ENCODE measurements around the gene SERTAD2. TPM values are rescaled to one million over a fixed set of nuclear protein-coding genes. Genes with fewer than 3 reads are reported as not detected.
A peak's percentile ranks its signal among the peaks of the same experiment; 100 is the strongest.

The SERTAD2 gene
- total RNA-seq, 1 donor from 2014 or later, result 20.7 TPM

DNA sequence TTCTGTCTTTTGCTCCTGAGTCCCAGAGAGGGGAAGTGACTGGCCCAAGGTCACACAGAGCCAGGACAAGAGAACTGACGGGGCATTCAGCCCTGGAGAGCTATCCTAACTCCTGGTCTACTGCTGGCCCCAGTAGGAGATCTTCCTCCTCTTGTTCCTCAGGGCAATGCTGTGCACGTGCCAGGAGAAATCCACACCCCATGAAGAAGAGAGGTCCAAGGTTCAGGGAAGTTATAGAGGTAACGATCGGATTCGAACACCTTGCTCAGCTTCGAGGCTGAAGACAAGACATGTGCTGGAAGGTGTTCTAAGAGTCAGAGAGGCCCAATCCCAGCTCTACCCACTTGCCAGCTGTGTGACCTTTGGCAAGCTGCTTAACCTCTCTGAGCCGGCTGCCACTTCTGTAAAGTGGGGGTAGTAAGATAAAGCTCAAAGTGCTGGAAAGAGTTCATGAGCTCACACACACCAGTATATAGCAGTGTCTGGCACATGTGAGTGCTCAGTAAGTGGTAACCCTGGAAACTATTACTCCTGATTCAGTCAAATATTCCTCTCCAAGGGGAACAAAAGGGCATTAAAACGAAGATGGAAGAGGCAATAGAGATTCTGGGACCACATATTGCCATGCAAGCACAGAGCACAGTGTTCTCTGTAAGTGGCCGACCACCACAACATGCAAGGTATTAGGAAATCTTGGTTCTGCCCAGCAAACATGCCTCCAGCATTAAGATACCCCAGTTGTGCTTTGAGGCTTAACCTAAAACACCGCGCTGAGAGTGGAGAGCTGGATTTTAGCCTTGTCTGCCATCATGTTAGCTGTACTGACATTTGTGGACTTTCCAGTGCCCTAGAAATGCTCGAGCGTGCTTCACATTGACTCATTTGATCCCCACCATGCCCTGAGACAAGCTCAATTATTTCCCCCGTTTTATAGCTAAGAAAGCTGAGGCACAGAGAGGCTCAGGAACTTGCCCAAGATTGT is 25.6 kb downstream of the SERTAD2 start:
- TF ChIP-seq CTCF (IDR thresholded peaks at IDR 0.05), result no peak
- ATAC-seq, result no peak
- DNase-seq, result no peak
- Histone ChIP-seq H3K36me3 (peaks cover 9% of the 10 kb centered on the region), H3K27ac (no peak overlapping the region), H3K4me1 (no peaks in the 10 kb centered on the region), H3K27me3 (no peaks in the 10 kb centered on the region), H3K4me3 (no peak overlapping the region), H3K9me3 (no peaks in the 10 kb centered on the region)
- intact Hi-C loops (cut with DNase I), result no loop called here

DNA sequence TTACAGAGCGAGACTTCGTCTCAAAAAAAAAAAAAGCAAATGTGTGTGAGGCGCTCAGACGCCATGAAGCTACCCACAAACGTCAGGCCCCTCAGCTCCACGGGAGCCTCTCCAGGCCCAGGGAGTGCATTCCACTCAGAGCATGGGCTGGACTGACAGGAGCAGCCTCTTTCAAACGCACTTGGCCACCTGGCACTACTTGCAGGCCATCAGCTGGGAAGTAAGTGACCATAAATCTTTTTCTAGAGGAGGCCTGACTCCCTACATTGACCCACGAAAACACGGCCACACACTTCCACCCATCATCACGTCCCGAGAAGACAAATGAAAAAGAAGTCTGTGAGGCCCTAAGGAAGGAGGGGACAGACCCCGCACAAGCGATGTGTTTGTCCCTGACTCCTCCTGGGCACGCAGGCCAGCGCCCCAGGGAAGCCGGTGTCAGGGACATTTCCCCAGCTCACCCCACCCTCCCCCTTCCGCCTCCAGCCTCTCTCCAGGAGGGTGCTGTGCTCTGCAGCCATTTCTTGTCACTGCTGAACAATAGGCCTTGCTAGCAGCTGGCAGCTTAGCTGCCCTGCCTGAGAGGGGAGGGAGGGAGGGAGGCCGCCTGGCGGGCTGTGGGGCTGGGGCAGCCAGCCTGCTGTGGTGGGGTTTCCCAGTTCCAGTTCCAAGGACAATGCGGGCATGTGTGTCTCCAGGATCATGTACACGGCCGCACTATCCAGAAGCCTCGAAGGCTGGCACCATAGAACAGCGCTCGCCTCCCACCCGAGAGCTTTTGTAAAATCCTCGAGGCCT is 26.6 kb downstream of the SERTAD2 start:
- H3K4me1 ChIP-seq, result no peaks in the 10 kb centered on the region
- no peaks in the 10 kb centered on the region for H3K27me3 ChIP-seq
- H3K27ac ChIP-seq, result no peak overlapping the region
- no peak for DNase-seq
- H3K36me3 ChIP-seq, result peaks cover 7% of the 10 kb centered on the region
- no peaks in the 10 kb centered on the region for H3K9me3 ChIP-seq
- intact Hi-C loops (cut with DNase I), result no loop called here
- H3K4me3 ChIP-seq, result no peak overlapping the region
- TF ChIP-seq CTCF (IDR thresholded peaks at IDR 0.05), result no peak
- peak; percentile 8 for ATAC-seq

DNA sequence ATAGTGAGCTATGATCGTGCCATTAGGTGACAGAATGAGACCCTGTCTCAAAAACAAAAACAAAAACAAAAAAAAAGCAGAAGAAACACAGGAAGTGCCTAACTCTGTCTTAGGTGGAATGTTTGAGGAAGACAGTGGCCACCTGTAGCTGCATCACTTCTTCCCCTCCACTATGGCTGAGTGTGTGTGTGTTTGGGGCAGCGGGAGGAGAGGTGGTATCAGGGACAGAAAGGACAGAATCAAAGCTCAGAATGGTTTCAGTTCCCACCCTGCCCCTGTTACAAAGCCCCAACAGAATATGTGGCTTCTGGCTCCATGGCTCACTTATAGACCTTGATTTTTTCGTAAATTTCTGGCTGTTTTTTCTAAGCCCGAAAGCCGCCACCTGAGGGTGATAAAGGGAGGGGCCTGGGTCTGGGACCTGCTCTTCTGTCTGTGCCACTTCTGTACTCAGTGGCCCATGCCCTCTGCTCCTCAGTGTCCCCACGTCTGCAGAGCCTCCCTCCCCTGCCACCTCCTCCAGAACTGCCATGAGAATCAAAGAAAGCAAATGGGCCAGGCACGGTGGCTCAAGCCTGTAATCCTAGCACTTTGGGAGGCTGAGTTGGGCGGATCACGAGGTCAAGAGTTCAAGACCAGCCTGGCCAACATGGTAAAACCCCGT is 27.4 kb downstream of the SERTAD2 start:
- DNase-seq (no peak), ATAC-seq (no peak)
- intact Hi-C loops (cut with DNase I), result no loop called here
- TF ChIP-seq CTCF (IDR thresholded peaks at IDR 0.05), result no peak
- Histone ChIP-seq H3K36me3 (peaks cover 6% of the 10 kb centered on the region), H3K4me3 (no peak overlapping the region), H3K27ac (no peak overlapping the region), H3K27me3 (no peaks in the 10 kb centered on the region), H3K9me3 (no peaks in the 10 kb centered on the region), H3K4me1 (no peaks in the 10 kb centered on the region)

DNA sequence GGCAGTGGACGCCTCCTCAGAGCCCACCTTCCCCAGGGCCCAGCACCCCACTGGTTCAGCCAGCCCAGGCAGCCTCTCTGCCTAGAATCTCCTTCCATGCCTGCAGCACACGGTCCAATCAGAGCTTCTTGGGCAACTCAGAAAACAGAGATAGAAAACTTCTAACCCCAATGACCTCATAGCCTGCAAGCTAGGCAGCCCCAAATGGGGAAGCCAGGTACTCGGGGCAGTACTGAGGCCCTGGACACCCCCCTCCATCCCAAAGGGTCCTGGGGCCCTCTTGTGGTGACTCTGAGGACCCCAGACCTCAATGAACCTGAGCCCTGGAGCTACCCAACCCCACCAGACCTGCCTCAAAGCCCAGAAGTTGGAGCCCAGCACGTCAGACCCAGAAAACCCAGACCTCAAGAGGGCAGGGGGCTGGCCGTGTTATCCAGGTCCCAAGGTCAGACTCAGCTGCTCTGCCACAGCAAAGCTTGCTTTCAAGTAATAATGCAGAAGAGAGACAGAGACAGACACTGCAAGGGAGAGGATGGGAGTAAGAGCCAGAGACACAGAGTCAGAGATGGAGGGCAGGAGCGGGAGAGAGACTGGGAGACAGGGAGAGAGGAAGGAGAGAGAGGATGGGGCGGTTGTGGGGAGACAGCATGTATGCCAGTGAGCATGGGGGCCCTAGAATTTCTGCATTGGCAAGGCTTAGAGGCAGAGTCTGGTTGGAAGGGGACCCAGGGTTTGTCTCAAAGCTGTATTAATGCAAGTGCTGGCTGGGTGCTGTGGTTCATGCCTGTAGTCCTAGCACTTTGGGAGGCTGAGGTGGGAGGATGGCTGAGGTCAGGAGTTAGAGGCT is 28.2 kb downstream of the SERTAD2 start:
- H3K4me3 ChIP-seq, result no peak overlapping the region
- no peak overlapping the region for H3K27ac ChIP-seq
- H3K9me3 ChIP-seq, result no peaks in the 10 kb centered on the region
- ATAC-seq, result peak; percentile 14
- H3K4me1 ChIP-seq, result no peaks in the 10 kb centered on the region
- H3K36me3 ChIP-seq, result no peaks in the 10 kb centered on the region
- no peaks in the 10 kb centered on the region for H3K27me3 ChIP-seq
- DNase-seq, result no peak
- intact Hi-C loops (cut with DNase I), result no loop called here
- TF ChIP-seq CTCF (IDR thresholded peaks at IDR 0.05), result no peak

- ATAC-seq, result no peak
- no peak for TF ChIP-seq CTCF (IDR thresholded peaks at IDR 0.05)
These were observed 28.9 kb downstream of the SERTAD2 start for GRCh38 chr2:64624862-64625261.

More at GRCh38 chr2:64624862-64625261, 28.9 kb downstream of the SERTAD2 start:
- DNase-seq, result no peak
- Histone ChIP-seq H3K4me1 (no peaks in the 10 kb centered on the region), H3K4me3 (no peak overlapping the region), H3K27me3 (no peaks in the 10 kb centered on the region), H3K36me3 (no peaks in the 10 kb centered on the region), H3K27ac (no peak overlapping the region), H3K9me3 (no peaks in the 10 kb centered on the region)
- intact Hi-C loops (cut with DNase I), result no loop called here
